Endothelial cell of umbilical vein (primary cell): Measurements from ENCODE around the gene SPINK5.

Experiments
- EZH2 ChIP-seq: IDR thresholded peaks from 2 replicates; pipeline ENCODE4 v1.6.1; 2012; ENCODE audit warnings: borderline replicate concordance, low read depth, mild to moderate bottlenecking, moderate library complexity, low read length, inconsistent platforms; ENCODE audit not compliant: severe bottlenecking
- FOS ChIP-seq: IDR thresholded peaks from 2 replicates; pipeline ENCODE4 v1.6.1; 2011; ENCODE audit warnings: mild to moderate bottlenecking, low read length, moderate library complexity, borderline replicate concordance; ENCODE audit not compliant: insufficient read depth
- MAX ChIP-seq: IDR thresholded peaks from 2 replicates; pipeline ENCODE4 v1.6.1; 2011; ENCODE audit not compliant: insufficient read depth, insufficient read length
- POLR2A ChIP-seq: IDR thresholded peaks from 2 replicates; pipeline ENCODE4 v1.6.1; 2012; ENCODE audit warnings: low read depth, mild to moderate bottlenecking, control low read depth, low read length
- POLR2AphosphoS5 ChIP-seq: IDR thresholded peaks from 2 replicates; pipeline ENCODE4 v1.6.1; 2012; ENCODE audit warnings: low read depth, mild to moderate bottlenecking, control low read depth, low read length, moderate library complexity; ENCODE audit not compliant: insufficient read depth
- TF ChIP-seq, protein P1 (sequence below), 2 donors: IDR thresholded peaks; 1 replicate in 1 of 2; 2 replicates in 1 of 2; pipeline ENCODE4 v1.5.1; 2011; ENCODE audit warnings: low read length in 2 of 2, mild to moderate bottlenecking in 2 of 2, moderate library complexity in 2 of 2, control low read depth in 1 of 2, inconsistent platforms in 1 of 2, low read depth in 1 of 2; ENCODE audit not compliant: insufficient read depth in 1 of 2; ENCODE audit errors: extremely low read depth in 1 of 2

GRCh38 chr5:148060881-148061280, 2.9 kb upstream of the SPINK5 start:
- TF ChIP-seq, protein P1, sequence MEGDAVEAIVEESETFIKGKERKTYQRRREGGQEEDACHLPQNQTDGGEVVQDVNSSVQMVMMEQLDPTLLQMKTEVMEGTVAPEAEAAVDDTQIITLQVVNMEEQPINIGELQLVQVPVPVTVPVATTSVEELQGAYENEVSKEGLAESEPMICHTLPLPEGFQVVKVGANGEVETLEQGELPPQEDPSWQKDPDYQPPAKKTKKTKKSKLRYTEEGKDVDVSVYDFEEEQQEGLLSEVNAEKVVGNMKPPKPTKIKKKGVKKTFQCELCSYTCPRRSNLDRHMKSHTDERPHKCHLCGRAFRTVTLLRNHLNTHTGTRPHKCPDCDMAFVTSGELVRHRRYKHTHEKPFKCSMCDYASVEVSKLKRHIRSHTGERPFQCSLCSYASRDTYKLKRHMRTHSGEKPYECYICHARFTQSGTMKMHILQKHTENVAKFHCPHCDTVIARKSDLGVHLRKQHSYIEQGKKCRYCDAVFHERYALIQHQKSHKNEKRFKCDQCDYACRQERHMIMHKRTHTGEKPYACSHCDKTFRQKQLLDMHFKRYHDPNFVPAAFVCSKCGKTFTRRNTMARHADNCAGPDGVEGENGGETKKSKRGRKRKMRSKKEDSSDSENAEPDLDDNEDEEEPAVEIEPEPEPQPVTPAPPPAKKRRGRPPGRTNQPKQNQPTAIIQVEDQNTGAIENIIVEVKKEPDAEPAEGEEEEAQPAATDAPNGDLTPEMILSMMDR (IDR thresholded peaks at IDR 0.05; ENCODE audit: extremely low read depth in 1 of 2, insufficient read depth in 1 of 2, low read depth in 1 of 2, low read length in 2 of 2): no peak
- no peak for TF ChIP-seq FOS
- no peak for TF ChIP-seq EZH2
- no peak for TF ChIP-seq POLR2A
- no peak for TF ChIP-seq POLR2AphosphoS5
- no peak for TF ChIP-seq MAX
